Measurements from ENCODE around the gene ACVR2A.

DNA sequence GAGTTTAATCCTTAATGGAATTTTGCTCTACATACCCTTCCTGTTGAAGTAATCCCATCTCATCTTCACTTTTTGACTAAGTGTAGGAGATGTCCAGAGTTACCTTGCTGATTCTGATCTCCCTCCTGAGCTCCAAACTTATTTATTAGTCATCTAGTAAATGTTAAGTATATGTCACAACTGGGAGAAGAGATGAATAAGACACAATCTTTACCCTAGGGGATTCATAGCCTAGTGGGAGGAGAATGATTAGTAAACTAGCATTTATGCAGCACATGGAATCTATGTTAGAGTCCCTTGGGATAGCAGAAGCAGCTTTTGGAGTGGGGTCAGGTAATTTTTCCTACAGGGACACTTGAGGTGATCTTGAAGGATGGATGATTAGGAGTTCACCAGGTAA is 20.7 kb downstream of the ACVR2A start:
- TF ChIP-seq, protein P1, sequence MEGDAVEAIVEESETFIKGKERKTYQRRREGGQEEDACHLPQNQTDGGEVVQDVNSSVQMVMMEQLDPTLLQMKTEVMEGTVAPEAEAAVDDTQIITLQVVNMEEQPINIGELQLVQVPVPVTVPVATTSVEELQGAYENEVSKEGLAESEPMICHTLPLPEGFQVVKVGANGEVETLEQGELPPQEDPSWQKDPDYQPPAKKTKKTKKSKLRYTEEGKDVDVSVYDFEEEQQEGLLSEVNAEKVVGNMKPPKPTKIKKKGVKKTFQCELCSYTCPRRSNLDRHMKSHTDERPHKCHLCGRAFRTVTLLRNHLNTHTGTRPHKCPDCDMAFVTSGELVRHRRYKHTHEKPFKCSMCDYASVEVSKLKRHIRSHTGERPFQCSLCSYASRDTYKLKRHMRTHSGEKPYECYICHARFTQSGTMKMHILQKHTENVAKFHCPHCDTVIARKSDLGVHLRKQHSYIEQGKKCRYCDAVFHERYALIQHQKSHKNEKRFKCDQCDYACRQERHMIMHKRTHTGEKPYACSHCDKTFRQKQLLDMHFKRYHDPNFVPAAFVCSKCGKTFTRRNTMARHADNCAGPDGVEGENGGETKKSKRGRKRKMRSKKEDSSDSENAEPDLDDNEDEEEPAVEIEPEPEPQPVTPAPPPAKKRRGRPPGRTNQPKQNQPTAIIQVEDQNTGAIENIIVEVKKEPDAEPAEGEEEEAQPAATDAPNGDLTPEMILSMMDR (conservative IDR thresholded peaks at IDR 0.05 in 1 of 2, IDR thresholded peaks at IDR 0.05 in 1 of 2; ENCODE audit: extremely low read depth in 1 of 2, insufficient read depth in 1 of 2, low read depth in 1 of 2, low read length in 2 of 2) = no peak
- no peak for TF ChIP-seq EZH2 (IDR thresholded peaks at IDR 0.05; ENCODE audit: borderline replicate concordance, low read length)

All from mammary epithelial cell (primary cell).